ENCODE measurements around the gene FHAD1.

- TF ChIP-seq CTCF (IDR thresholded peaks at IDR 0.05; ENCODE audit: extremely low read depth in 1 of 2, insufficient read depth in 1 of 2, low read depth in 1 of 2, low read length in 2 of 2) (no peak), EZH2 (IDR thresholded peaks at IDR 0.05; ENCODE audit: borderline replicate concordance, low read depth, low read length, severe bottlenecking) (no peak), POLR2AphosphoS5 (IDR thresholded peaks at IDR 0.05; ENCODE audit: insufficient read depth, low read depth, low read length) (no peak), MAX (IDR thresholded peaks at IDR 0.05; ENCODE audit: insufficient read depth, insufficient read length) (no peak), MYC (IDR thresholded peaks at IDR 0.05; ENCODE audit: low read depth, low read length) (no peak)
These were observed 61.1 kb downstream of the FHAD1 start for GRCh38 chr1:15308135-15308534.

All from endothelial cell of umbilical vein (primary cell).